HepG2 (cell line): ENCODE measurements around the gene MTCH1. TPM values are rescaled to one million over a fixed set of nuclear protein-coding genes. Genes with fewer than 3 reads are reported as not detected.

Experiments
- AFF4 ChIP-seq: sonication (generic); formaldehyde crosslinking; IDR thresholded peaks from 2 replicates; pipeline ENCODE4 v1.4.0; 2020; ENCODE audit warnings: missing genetic modification reagents
- AGO1 ChIP-seq: fragments of 200-400 bp; formaldehyde crosslinking; IDR thresholded peaks from 2 replicates; pipeline ENCODE4 v1.6.1; 2017; ENCODE audit warnings: mild to moderate bottlenecking, low read depth, low read length, moderate library complexity; ENCODE audit not compliant: poor library complexity, severe bottlenecking
- FOXO4 ChIP-seq: sonication (generic); formaldehyde crosslinking; conservative IDR thresholded peaks from 2 replicates; pipeline ENCODE4 v1.8.1; 2023; ENCODE audit warnings: missing genetic modification reagents
- MLX ChIP-seq: IDR thresholded peaks from 2 replicates; pipeline ENCODE4 v1.6.1; 2016
- MYNN ChIP-seq: sonication (generic); formaldehyde crosslinking; IDR thresholded peaks from 2 replicates; pipeline ENCODE4 v1.4.0; 2020; ENCODE audit warnings: mild to moderate bottlenecking, low read depth, missing genetic modification reagents
- NCOA5 ChIP-seq: sonication (generic); formaldehyde crosslinking; IDR thresholded peaks from 2 replicates; pipeline ENCODE4 v1.4.0; 2020; ENCODE audit warnings: missing genetic modification reagents
- RAD51 ChIP-seq: fragments of 450-650 bp; IDR thresholded peaks from 2 replicates; pipeline ENCODE4 v1.6.1; 2016; ENCODE audit warnings: borderline replicate concordance
- SNAPC4 ChIP-seq: sonication (generic); formaldehyde crosslinking; IDR thresholded peaks from 2 replicates; pipeline ENCODE4 v1.4.0; 2020; ENCODE audit warnings: mild to moderate bottlenecking, missing genetic modification reagents
- TEAD2 ChIP-seq: sonication (generic); formaldehyde crosslinking; IDR thresholded peaks from 2 replicates; pipeline ENCODE4 v1.9.0; 2021; ENCODE audit warnings: missing genetic modification reagents
- THAP9 ChIP-seq: sonication (generic); formaldehyde crosslinking; IDR thresholded peaks from 2 replicates; pipeline ENCODE4; 2020; ENCODE audit warnings: missing genetic modification reagents, mild to moderate bottlenecking, borderline replicate concordance
- XBP1 ChIP-seq: sonication (generic); formaldehyde crosslinking; IDR thresholded peaks from 2 replicates; pipeline ENCODE4 v1.5.0; 2020; ENCODE audit warnings: missing genetic modification reagents
- YY1 ChIP-seq: IDR thresholded peaks from 2 replicates; pipeline ENCODE4 v1.6.1; 2011; ENCODE audit warnings: low read length, low read depth, moderate library complexity, mild to moderate bottlenecking; ENCODE audit not compliant: insufficient read depth, insufficient replicate concordance
- ZMAT5 ChIP-seq: sonication (generic); formaldehyde crosslinking; IDR thresholded peaks from 2 replicates; pipeline ENCODE4 v1.5.0; 2020; ENCODE audit warnings: mild to moderate bottlenecking, low read depth, missing genetic modification reagents, borderline replicate concordance
- ZNF552 ChIP-seq: sonication (generic); formaldehyde crosslinking; IDR thresholded peaks from 2 replicates; pipeline ENCODE4 v1.9.0; 2022; ENCODE audit warnings: missing genetic modification reagents, mild to moderate bottlenecking, borderline replicate concordance
- ZNF598 ChIP-seq: sonication (generic); formaldehyde crosslinking; IDR thresholded peaks from 2 replicates; pipeline ENCODE4 v1.5.1; 2020; ENCODE audit warnings: mild to moderate bottlenecking, missing genetic modification reagents, borderline replicate concordance
- polyA plus RNA-seq, 8 experiments: library from polyadenylated mRNA; depleted of rRNA in 3 of 8; stranded (reverse) in 7 of 8; unstranded in 1 of 8; fragments of >200 nt; fragmentation: Illumina TruSeq in 4 of 8; extraction: Trizol in 4 of 8; gene quantifications; 2 replicates each; pipeline versions ENCODE4 v1.2.1 to v1.2.3, GENCODE V29; 2011 to 2016; ENCODE audit warnings: low read depth in 4 of 8, missing spikeins in 1 of 8, mixed read lengths in 1 of 8; ENCODE audit not compliant: insufficient read depth in 1 of 8
- total RNA-seq, 5 experiments: library from RNA; depleted of rRNA; stranded (reverse); fragments of >200 nt; fragmentation: Illumina TruSeq; extraction: Trizol; gene quantifications; 2 replicates each; pipeline ENCODE4 v1.2.3, GENCODE V29; 2016; ENCODE audit warnings: low read depth in 1 of 5

The MTCH1 gene
- total and polyA plus RNA-seq, 2 of the 13 experiments (the other 11 are each of a cell fraction or from before 2014, with no cell fraction given), result 86.2 to 144 TPM

- TF ChIP-seq SNAPC4 (CRISPR knock-in tag), result peak; percentile 82; the same call in 1 of the 2 replicates
- TF ChIP-seq YY1, result no peak
- 0 out of 2 replicates have a peak, but pooled peaks have one; percentile 69 for TF ChIP-seq THAP9 (CRISPR knock-in tag)
- TF ChIP-seq MLX (CRISPR knock-in tag), result no peak
- 0 out of 2 replicates have a peak, but pooled peaks have one; percentile 6 for TF ChIP-seq ZNF598 (CRISPR knock-in tag)
- TF ChIP-seq NCOA5 (CRISPR knock-in tag), result no peak
- TF ChIP-seq FOXO4 (CRISPR knock-in tag), result no peak
- 0 out of 2 replicates have a peak, but pooled peaks have one; percentile 29 for TF ChIP-seq XBP1 (CRISPR knock-in tag)
- TF ChIP-seq RAD51, result no peak
- TF ChIP-seq ZMAT5 (CRISPR knock-in tag), result no peak
- no peak for TF ChIP-seq TEAD2
- TF ChIP-seq ZNF552 (CRISPR knock-in tag), result no peak
- no peak for TF ChIP-seq MYNN (CRISPR knock-in tag)
- no peak for TF ChIP-seq AFF4 (CRISPR knock-in tag)
- no peak for TF ChIP-seq AGO1
These were observed 680 bp upstream of the MTCH1 start (continued) for GRCh38 chr6:36986704-36987047.
